ENCODE results near the gene TYMP.

The TYMP gene

GRCh38 chr22:50567721-50568252 lies 38.0 kb upstream of the TYMP start:
- Histone ChIP-seq H3K36me3 (ENCODE audit: insufficient read depth, low read length) (peaks cover 54% of the 10 kb centered on the region), H3K9me3 (ENCODE audit: low read length) (no peaks in the 10 kb centered on the region), H3K9me2 (ENCODE audit: low read depth, low read length) (no peaks in the 10 kb centered on the region), H4K20me1 (ENCODE audit: insufficient read depth, low read length) (no peaks in the 10 kb centered on the region), H3K4me3 (ENCODE audit: low read depth, low read length, poor library complexity, severe bottlenecking) (no peak overlapping the region), H3K4me2 (ENCODE audit: low read length) (no peak overlapping the region), H3K27me3 (ENCODE audit: insufficient read depth, low read length) (no peaks in the 10 kb centered on the region), H3K27ac (ENCODE audit: low read depth, low read length, poor library complexity, severe bottlenecking) (no peak overlapping the region), H3K4me1 (ENCODE audit: insufficient read depth, low read length, severe bottlenecking) (peaks cover 13% of the 10 kb centered on the region), H3F3A (ENCODE audit: insufficient read depth, low read length) (no peaks in the 10 kb centered on the region), H2AFZ (ENCODE audit: low read length) (no peak overlapping the region), H3K79me2 (ENCODE audit: insufficient read depth, low read length) (no peaks in the 10 kb centered on the region), H3K9ac (ENCODE audit: low read length) (no peak overlapping the region)
- no peak for TF ChIP-seq EZH2 (IDR thresholded peaks at IDR 0.05; ENCODE audit: borderline replicate concordance, low read length)
- TF ChIP-seq CTCF (IDR thresholded peaks at IDR 0.05; ENCODE audit: low read length) = no peak

- H4K20me1 ChIP-seq (ENCODE audit: insufficient read depth, low read length) = no peaks in the 10 kb centered on the region
- no peak overlapping the region for H3K27ac ChIP-seq (ENCODE audit: low read depth, low read length, poor library complexity, severe bottlenecking)
- H2AFZ ChIP-seq (ENCODE audit: low read length) = no peak overlapping the region
- H3K9me2 ChIP-seq (ENCODE audit: low read depth, low read length) = no peaks in the 10 kb centered on the region
- peaks cover 19% of the 10 kb centered on the region for H3K36me3 ChIP-seq (ENCODE audit: insufficient read depth, low read length)
- no peaks in the 10 kb centered on the region for H3F3A ChIP-seq (ENCODE audit: insufficient read depth, low read length)
- no peak for TF ChIP-seq EZH2 (IDR thresholded peaks at IDR 0.05; ENCODE audit: borderline replicate concordance, low read length)
- TF ChIP-seq CTCF (IDR thresholded peaks at IDR 0.05; ENCODE audit: low read length) = no peak
- H3K4me2 ChIP-seq (ENCODE audit: low read length) = no peak overlapping the region
- H3K79me2 ChIP-seq (ENCODE audit: insufficient read depth, low read length) = no peaks in the 10 kb centered on the region
- H3K9me3 ChIP-seq (ENCODE audit: low read length) = no peaks in the 10 kb centered on the region
- peaks cover 5% of the 10 kb centered on the region; the same call in 1 of the 2 replicates for H3K27me3 ChIP-seq (ENCODE audit: insufficient read depth, low read length)
- no peak overlapping the region for H3K4me3 ChIP-seq (ENCODE audit: low read depth, low read length, poor library complexity, severe bottlenecking)
- no peak overlapping the region for H3K9ac ChIP-seq (ENCODE audit: low read length)
- H3K4me1 ChIP-seq (ENCODE audit: insufficient read depth, low read length, severe bottlenecking) = peaks cover 7% of the 10 kb centered on the region
These were observed 34.5 kb upstream of the TYMP start for GRCh38 chr22:50564289-50564688.

DNA sequence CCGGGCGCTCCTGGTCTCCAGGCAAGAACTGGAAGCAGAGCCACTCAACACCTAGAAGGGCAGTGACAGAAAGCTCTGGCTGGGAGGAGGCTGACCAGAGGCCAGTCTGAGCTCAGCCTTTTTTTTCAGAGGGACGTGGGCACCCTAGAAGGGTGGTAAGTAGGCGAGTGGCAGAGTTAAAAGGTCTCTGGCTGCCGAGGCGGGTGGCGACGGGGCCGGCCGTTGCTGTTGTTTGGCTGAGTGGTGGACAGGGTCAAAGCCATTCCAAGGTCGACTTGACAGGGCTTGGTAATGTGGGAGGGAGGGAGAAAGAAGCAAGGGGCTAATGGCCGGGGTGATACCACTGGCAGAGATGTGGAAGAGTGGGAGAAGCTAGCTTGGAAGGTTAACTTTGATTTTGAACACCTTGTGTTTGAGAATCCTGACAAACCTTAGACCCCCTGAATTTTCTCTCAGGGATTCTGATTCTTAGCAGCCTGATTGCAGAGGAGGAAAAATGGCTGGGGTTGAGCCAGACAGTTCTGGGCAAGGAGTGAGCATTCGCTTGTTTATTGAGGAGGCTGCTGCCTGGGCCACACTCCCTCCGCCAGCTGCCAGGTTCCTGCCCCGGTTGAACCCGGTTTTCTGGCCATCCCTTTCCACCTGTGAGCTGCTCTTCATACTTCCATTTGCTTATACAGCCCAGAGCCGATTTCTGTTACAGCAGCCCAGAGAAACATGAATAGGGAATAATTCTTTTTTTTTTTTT lies 33.8 kb upstream of the TYMP start:
- Histone ChIP-seq H3K79me2 (ENCODE audit: insufficient read depth, low read length) (no peaks in the 10 kb centered on the region), H3K9me2 (ENCODE audit: low read depth, low read length) (no peaks in the 10 kb centered on the region), H3K4me2 (ENCODE audit: low read length) (peak overlapping the region; percentile 89), H3K4me3 (ENCODE audit: low read depth, low read length, poor library complexity, severe bottlenecking) (peak overlapping the region; percentile 63), H3F3A (ENCODE audit: insufficient read depth, low read length) (no peaks in the 10 kb centered on the region), H3K9ac (ENCODE audit: low read length) (peak overlapping the region; percentile 51), H3K27ac (ENCODE audit: low read depth, low read length, poor library complexity, severe bottlenecking) (no peak overlapping the region), H3K27me3 (ENCODE audit: insufficient read depth, low read length) (peaks cover 5% of the 10 kb centered on the region; the same call in 1 of the 2 replicates), H2AFZ (ENCODE audit: low read length) (no peak overlapping the region), H3K9me3 (ENCODE audit: low read length) (no peaks in the 10 kb centered on the region), H3K4me1 (ENCODE audit: insufficient read depth, low read length, severe bottlenecking) (peaks cover 7% of the 10 kb centered on the region), H4K20me1 (ENCODE audit: insufficient read depth, low read length) (no peaks in the 10 kb centered on the region), H3K36me3 (ENCODE audit: insufficient read depth, low read length) (peaks cover 13% of the 10 kb centered on the region)
- no peak for TF ChIP-seq EZH2 (IDR thresholded peaks at IDR 0.05; ENCODE audit: borderline replicate concordance, low read length)
- TF ChIP-seq CTCF (IDR thresholded peaks at IDR 0.05; ENCODE audit: low read length) = no peak

All from OCI-LY1 (cell line).